Activated CD4-positive, alpha-beta T cell treated with anti-CD3 and anti-CD28 coated beads, Interleukin-2, amount 10 ng/mL, durations not matched to agents 7 days and 5 days (primary cell): Measurements from ENCODE around the gene C10orf67. TPM values are rescaled to one million over a fixed set of nuclear protein-coding genes. Genes with fewer than 3 reads are reported as not detected.

Experiments
- CTCF ChIA-PET: fragments of 350-600 bp; sonication (Branson Sonifier 250); formaldehyde crosslinking; loops from one replicate; lab custom pipeline; 2021; ENCODE audit warnings: antibody characterized with exemption; lab: Charles Lee
- POLR2A ChIA-PET: fragments of 350-600 bp; sonication (Branson Sonifier 250); formaldehyde crosslinking; loops from one replicate; lab custom pipeline; 2021; ENCODE audit warnings: antibody characterized with exemption; lab: Charles Lee
- DNase-seq: peaks from one replicate; pipeline ENCODE4 v3.0.0-alpha.2; 2020
- H3K27ac Mint-ChIP-seq: one replicate; pipeline ENCODE4 v1.8.0; 2021; ENCODE audit warnings: mild to moderate bottlenecking, moderate library complexity, mixed read lengths
- H3K27me3 Mint-ChIP-seq: one replicate; pipeline ENCODE4 v1.8.0; 2021; ENCODE audit warnings: mixed read lengths
- H3K36me3 Mint-ChIP-seq: one replicate; pipeline ENCODE4 v1.8.0; 2021; ENCODE audit warnings: low read depth, mixed read lengths
- H3K4me1 Mint-ChIP-seq: one replicate; pipeline ENCODE4 v1.8.0; 2021; ENCODE audit warnings: mixed read lengths
- H3K4me3 Mint-ChIP-seq: one replicate; pipeline ENCODE4 v1.8.0; 2021; ENCODE audit warnings: mild to moderate bottlenecking, moderate library complexity, mixed read lengths
- H3K9me3 Mint-ChIP-seq: one replicate; pipeline ENCODE4 v1.8.0; 2021; ENCODE audit warnings: mixed read lengths
- total RNA-seq, 2 experiments: library from RNA; stranded (reverse); gene quantifications; one replicate each; pipeline ENCODE4 v1.2.3, GENCODE V29; 2021

C10orf67 gene
- total RNA-seq, 2 experiments from 2014 or later, result 0.15 TPM; not detected in 1

DNA sequence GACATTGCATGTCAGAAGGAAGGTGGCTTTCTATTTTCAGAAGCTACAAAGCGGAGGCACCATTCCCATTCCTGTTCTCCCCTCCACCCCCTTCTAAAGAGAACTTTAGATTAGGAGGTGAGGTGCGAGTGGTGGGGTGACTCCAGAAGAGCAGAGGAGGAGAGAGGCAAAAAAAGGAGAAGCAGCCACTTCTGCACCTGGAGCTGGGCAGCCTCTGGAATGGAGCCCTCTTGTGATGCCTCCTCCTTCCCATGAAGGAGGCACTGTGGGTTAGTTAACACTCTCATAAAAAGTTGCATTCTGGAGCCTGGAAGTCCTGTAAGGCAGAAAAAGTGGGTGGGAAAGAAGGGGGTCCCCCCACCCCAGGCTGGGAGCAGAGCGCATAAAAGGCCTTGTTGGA is 147.7 kb downstream of the C10orf67 start:
- Mint-ChIP-seq H3K4me1 (peaks cover 2% of the 10 kb centered on the region), H3K27ac (no peak overlapping the region), H3K4me3 (no peak overlapping the region), H3K36me3 (peaks cover 3% of the 10 kb centered on the region), H3K9me3 (no peaks in the 10 kb centered on the region), H3K27me3 (peaks cover 78% of the 10 kb centered on the region)
- ChIA-PET CTCF (no interaction called here), POLR2A (no interaction called here)
- DNase-seq, result no peak

DNA sequence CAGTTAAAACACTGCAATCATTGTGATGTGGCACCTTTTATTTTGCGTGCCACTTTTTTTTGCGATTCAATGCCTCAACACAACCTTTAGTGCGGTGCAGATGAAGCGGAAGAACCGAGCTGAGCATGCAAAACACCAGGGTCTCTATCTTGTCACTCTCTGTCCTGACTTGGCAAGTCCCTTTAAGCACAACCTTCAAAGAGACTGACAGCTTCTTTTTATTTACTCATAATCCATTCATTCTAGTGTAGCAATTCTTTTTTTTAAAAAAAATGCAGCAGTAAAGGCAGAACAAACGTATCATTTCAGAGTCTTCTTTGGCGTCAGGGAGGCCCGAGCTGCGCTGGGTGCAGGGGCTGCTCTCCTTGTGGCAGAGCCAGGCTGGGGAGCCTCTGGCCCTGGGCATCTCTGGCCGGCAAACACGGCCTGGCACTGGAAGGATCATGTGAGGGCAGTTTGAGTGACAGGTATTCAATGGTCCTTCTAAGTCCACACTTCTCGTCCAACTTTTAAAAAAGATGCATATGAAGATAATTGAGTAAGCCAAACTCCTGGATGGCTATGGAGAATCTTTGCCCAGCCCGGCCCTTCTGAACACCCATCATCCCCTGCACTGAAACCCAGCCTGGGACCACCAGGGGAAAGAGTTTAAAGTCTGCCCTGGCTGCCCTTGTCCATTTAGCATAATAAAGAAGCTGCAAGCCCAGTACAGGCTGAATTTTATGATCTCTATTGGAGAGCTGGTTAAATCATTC is 148.6 kb downstream of the C10orf67 start:
- POLR2A ChIA-PET, result no interaction called here
- H3K9me3 Mint-ChIP-seq, result no peaks in the 10 kb centered on the region

DNA sequence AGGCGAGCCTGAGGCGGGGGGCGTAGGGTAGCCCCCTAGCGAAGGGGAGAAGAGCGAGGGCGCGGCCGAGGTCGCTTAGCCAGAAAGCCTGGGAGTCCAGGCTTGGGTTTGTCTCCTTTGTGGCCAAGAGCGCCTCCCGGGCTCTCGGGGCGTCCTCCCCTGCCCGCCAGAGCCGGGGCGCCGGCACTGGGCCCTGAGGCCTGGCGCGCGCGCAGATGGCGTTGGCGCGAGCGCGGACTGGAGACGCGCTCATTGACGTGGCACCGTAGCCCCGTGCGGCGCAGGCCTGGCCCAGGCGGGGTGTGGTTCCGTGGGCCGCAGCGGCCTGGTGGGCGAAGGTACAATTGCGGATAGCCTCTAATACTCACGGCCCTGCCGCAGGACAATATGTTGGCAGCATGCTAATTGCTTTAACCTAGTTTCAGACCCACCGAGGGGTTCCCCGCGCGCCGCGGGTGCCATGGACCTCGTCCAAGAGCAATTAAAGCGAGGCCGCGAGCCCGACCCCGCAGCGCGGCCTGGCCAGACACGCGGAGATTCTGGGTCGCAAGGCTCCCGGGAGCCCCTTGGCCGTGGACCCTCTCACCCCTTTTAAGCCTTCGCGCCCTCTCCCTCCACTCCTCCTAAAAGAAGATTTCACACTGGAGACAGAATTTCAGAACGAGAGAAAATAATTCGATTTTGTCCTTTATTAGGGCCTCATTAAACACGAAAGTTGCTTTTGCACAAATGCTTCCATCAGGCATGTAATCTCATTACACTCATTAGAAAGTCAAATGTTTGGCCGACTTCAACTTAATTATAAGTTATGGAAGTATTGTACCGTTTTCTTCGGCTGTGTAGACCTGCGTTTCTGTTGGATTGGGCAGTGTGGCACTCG is 149.4 kb downstream of the C10orf67 start:
- H3K4me1 Mint-ChIP-seq, result peaks cover 2% of the 10 kb centered on the region
- CTCF ChIA-PET, result no interaction called here
- H3K9me3 Mint-ChIP-seq, result no peaks in the 10 kb centered on the region
- H3K27me3 Mint-ChIP-seq, result peaks cover 73% of the 10 kb centered on the region
- peaks cover 1% of the 10 kb centered on the region for H3K36me3 Mint-ChIP-seq
- DNase-seq, result no peak
- POLR2A ChIA-PET, result no interaction called here
- H3K27ac Mint-ChIP-seq, result no peak overlapping the region
- no peak overlapping the region for H3K4me3 Mint-ChIP-seq

More for the DNA sequence above, 148.6 kb downstream of the C10orf67 start:
- Mint-ChIP-seq H3K27ac (peak overlapping the region; percentile 46), H3K36me3 (peaks cover 3% of the 10 kb centered on the region), H3K27me3 (peaks cover 73% of the 10 kb centered on the region), H3K4me1 (peaks cover 2% of the 10 kb centered on the region), H3K4me3 (no peak overlapping the region)
- CTCF ChIA-PET, result no interaction called here
- no peak for DNase-seq

DNA sequence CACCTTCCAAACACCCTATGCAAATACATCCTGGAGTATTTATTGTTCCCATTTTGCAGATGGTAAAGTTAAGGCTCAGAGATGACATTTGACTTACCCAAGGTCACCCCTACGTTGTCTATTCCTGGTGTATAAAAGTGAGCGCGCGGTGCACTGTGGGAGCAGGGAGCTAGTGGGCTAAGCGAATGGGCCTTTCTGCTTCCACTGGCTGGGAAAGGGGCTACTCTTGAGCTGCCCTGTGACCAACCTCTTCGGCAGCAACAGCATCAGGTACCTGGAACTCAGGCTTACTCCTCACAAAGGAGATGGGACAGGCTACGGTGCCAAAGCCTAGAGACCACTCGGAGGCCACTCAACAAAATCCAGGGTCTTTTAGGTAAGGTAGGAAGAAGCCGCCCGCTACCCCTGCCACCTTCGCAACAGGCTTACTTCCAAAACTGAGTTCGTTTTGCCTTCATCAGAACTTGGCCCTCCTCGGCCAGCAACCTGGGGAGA is 150.1 kb downstream of the C10orf67 start:
- Mint-ChIP-seq H3K4me3 (no peak overlapping the region), H3K27ac (no peak overlapping the region), H3K36me3 (peaks cover 1% of the 10 kb centered on the region), H3K27me3 (peaks cover 70% of the 10 kb centered on the region), H3K9me3 (no peaks in the 10 kb centered on the region), H3K4me1 (peaks cover 2% of the 10 kb centered on the region)
- POLR2A ChIA-PET, result no interaction called here
- CTCF ChIA-PET, result no interaction called here
- DNase-seq, result no peak

DNA sequence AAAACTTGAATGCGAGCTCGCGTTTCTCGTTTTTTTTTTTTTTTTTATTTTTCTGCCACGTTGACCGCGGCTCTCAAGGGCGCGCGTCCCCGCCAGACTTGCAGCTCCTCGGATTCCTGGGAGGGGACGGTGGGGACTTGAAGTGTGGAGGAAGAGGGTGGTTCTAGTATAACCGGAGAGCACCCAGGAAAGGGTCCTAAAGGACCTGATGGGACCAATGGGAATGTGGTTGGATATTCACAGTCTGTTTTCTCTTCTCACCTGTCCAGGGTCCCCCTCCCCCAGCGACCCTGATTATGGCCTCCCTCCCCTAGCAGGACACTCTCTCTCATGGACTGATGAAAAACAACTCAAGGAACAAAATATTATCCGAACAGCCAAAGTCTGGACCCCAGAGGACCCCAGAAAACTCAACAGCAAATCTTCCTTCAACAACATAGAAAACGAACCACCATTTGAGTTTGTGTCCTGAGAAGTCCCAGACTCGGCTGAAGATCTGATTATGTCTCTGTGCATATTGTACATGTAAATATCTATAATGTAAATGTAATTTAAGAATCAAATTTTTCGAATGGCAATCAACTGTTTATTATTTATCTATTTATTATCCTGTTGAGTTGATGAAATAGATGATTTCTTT is 151.0 kb downstream of the C10orf67 start:
- Mint-ChIP-seq H3K36me3 (peaks cover 1% of the 10 kb centered on the region), H3K4me3 (no peak overlapping the region), H3K9me3 (no peaks in the 10 kb centered on the region), H3K27ac (peak overlapping the region; percentile 50), H3K4me1 (peaks cover 2% of the 10 kb centered on the region), H3K27me3 (peaks cover 76% of the 10 kb centered on the region)
- CTCF ChIA-PET, result interaction anchor here (0.6 kb wide), 1 partner anchor 1143 kb away, joined by 3 read pairs; no protein-coding TSS in a partner anchor
- DNase-seq, result no peak
- POLR2A ChIA-PET, result no interaction called here

DNA sequence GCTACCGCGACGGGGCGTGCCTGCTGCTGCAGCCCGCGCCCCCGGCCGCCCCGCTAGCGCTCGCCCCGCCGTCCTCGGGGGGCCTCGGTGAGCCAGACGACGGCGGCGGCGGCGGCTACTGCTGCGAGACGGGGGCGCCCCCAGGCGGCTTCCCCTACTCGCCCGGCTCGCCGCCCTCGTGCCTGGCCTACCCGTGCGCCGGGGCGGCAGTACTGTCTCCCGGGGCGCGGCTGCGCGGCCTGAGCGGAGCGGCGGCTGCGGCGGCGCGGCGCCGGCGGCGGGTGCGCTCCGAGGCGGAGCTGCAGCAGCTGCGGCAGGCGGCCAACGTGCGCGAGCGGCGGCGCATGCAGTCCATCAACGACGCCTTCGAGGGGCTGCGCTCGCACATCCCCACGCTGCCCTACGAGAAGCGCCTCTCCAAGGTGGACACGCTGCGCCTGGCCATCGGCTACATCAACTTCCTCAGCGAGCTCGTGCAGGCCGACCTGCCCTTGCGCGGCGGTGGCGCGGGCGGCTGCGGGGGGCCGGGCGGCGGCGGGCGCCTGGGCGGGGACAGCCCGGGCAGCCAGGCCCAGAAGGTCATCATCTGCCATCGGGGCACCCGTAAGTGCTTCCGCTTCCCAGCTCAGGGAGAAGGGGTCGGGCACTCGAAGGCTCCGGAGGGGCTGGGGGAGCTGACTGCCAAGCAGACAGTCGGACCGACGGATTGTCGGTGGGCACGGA is 151.7 kb downstream of the C10orf67 start:
- H3K4me3 Mint-ChIP-seq, result no peak overlapping the region
- peaks cover 76% of the 10 kb centered on the region for H3K27me3 Mint-ChIP-seq
- CTCF ChIA-PET, result interaction anchor here (0.6 kb wide), 1 partner anchor 1142 kb away, joined by 3 read pairs; no protein-coding TSS in a partner anchor
- no peak for DNase-seq
- peak overlapping the region; percentile 50 for H3K27ac Mint-ChIP-seq
- peaks cover 1% of the 10 kb centered on the region for H3K36me3 Mint-ChIP-seq
- H3K4me1 Mint-ChIP-seq, result peaks cover 2% of the 10 kb centered on the region
- H3K9me3 Mint-ChIP-seq, result no peaks in the 10 kb centered on the region
- POLR2A ChIA-PET, result no interaction called here

DNA sequence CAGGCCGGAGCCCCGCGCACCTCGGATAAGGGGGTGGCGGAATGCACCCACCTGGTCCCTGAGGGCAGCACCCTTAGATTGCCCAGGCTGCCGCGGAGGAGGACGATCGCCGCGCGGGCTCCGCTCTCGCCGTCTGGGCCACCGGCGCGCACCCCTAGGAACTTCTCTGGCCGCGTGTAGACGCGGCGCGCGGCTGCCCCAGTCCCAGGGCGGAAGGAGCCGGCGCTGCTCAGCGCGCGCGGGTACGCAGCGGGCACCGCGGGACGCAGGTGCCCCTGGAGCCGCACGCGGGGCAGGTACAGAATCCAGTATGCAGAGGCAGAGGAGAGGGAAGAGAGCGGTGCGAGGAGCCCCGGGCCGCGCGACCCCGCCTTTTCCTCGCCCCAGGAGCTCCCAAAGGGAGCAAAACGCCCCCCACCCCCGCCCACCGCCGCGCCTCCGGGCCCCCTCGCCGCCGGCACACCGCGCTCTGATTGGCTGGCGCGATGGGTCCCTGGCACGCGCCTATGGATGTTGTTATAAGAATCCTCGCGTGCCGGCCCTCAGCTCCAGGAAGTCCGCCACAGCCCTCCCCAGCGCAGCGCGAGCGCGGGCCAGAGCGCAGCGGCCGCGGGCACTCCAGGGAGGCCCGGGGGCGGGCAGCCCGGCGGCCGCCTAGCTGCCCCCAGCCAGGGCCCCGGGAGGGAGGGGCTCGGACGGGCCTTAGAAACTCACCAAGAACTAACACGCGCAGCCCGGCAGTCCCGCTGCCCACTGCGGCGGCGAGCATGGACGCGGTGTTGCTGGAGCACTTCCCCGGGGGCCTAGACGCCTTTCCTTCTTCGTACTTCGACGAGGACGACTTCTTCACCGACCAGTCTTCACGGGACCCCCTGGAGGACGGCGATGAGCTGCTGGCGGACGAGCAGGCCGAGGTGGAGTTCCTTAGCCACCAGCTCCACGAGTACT is 152.6 kb downstream of the C10orf67 start, which contains the start of gene PTF1A:
TSS of gene PTF1A (plus strand) at position 549 of the 948 bp plus-strand sequence. CDS start at position 768, 219 bp downstream.
- Mint-ChIP-seq H3K36me3 (peaks cover 1% of the 10 kb centered on the region), H3K4me1 (peaks cover 2% of the 10 kb centered on the region), H3K9me3 (no peaks in the 10 kb centered on the region), H3K27ac (peak within 1 kb of the TSS; percentile 50), H3K27me3 (peaks cover 72% of the 10 kb centered on the region), H3K4me3 (no peak within 1 kb of the TSS)
- ChIA-PET POLR2A (no interaction called here), CTCF (interaction anchor here (0.7 kb wide), 1 partner anchor 453 kb away, joined by 3 read pairs; no protein-coding TSS in a partner anchor)
- DNase-seq, result no peak

DNA sequence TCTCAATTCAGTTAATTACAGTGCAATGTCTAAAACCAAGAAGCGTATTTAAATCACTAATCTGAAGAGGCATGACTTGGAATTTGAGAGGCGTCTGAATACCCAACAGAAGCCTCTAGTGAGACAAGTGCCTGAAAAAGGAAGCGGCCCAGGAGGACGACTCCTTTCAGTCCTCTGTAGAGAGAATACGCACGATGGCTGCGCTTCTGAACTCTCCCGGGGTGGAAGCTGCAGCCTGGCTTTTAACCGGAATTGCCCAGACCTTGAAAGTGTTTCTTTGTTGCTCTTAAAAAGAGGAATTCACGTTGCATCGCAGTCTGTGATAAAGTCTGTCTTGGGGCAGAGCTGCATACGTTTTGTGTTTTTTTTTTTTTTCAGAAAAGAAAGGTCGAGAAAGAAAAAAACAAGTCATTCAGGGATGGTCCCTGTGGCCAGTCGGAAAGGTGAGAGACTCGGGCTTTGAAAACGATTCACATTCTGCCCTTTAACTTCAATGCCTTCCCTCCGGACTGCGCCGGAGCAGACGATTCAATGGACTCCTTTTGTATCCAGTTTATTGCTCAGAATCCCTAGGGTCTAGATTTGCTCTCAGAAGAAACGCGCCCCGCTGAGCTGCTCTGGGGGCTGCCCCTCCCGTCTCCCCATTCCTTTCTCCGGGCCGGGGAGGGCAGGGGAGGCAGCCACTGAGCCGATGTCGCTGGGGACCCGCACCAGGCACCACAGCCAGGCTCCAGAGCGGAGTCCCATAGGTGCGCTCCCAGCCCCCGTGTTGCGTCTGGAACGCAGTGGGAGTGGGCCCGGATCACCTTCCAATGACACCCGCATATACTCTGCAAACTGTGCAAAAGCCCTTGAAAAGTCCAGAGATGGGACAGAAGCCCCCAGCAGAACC is 153.5 kb downstream of the C10orf67 start:
- H3K27ac Mint-ChIP-seq, result peak overlapping the region; percentile 41
- peaks cover 1% of the 10 kb centered on the region for H3K36me3 Mint-ChIP-seq
- no peak overlapping the region for H3K4me3 Mint-ChIP-seq
- H3K9me3 Mint-ChIP-seq, result no peaks in the 10 kb centered on the region
- ChIA-PET POLR2A (no interaction called here), CTCF (interaction anchor here (1.5 kb wide), 1 partner anchor 14 kb away, joined by 3 read pairs; no protein-coding TSS in a partner anchor)
- H3K4me1 Mint-ChIP-seq, result peaks cover 2% of the 10 kb centered on the region
- no peak for DNase-seq
- peaks cover 67% of the 10 kb centered on the region for H3K27me3 Mint-ChIP-seq

DNA sequence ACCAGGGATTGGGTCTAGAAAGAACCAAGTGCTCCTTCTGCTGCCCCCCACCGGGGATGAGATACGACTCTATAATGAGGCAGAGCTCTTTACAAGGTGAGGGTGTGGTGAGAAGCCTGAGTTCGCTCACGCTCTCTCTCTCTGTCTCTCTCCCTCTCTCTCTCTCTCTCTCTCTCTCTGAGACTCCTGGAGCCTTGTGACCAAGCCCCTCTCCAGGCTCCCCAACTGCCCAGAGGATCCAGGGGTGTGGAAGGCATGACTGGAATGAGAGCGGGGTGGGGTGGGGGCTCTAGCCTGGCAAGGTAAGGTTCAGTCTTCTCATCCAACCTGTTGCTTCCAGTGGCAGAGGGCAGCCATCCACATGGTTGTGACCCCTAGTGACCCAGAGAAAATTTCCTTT is 155.6 kb downstream of the C10orf67 start:
- H3K36me3 Mint-ChIP-seq, result peaks cover 1% of the 10 kb centered on the region
- POLR2A ChIA-PET, result no interaction called here
- no peaks in the 10 kb centered on the region for H3K9me3 Mint-ChIP-seq
- peaks cover 2% of the 10 kb centered on the region for H3K4me1 Mint-ChIP-seq
- peaks cover 55% of the 10 kb centered on the region for H3K27me3 Mint-ChIP-seq
- no peak overlapping the region for H3K27ac Mint-ChIP-seq
- no peak for DNase-seq
- CTCF ChIA-PET, result interaction anchor here (1.2 to 1.7 kb wide), 2 partner anchors 10 to 19 kb away, joined by 3 read pairs; no protein-coding TSS in a partner anchor
- H3K4me3 Mint-ChIP-seq, result no peak overlapping the region

DNA sequence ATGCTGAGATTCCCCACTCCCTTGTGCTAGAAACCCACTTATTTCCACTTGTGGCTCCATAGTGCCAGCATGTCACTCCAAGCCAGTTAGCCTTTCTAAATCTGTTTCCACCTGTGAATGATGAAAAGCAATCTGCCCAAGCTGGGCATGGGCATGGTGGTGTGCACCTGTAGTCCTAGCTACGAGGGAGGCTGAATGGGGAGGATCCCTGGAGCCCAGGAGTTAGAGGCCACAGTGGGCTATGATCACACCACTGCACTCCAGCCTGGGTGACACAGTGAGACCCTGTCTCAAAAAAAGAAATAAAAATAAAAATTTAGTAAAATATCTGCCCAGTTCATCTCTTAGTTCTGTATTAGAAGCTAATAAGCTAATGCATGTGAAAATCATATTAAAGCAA is 157.4 kb downstream of the C10orf67 start:
- POLR2A ChIA-PET, result no interaction called here
- H3K9me3 Mint-ChIP-seq, result no peaks in the 10 kb centered on the region
- no peak overlapping the region for H3K27ac Mint-ChIP-seq
- H3K4me1 Mint-ChIP-seq, result no peaks in the 10 kb centered on the region
- CTCF ChIA-PET, result no interaction called here
- H3K27me3 Mint-ChIP-seq, result peaks cover 47% of the 10 kb centered on the region
- H3K36me3 Mint-ChIP-seq, result no peaks in the 10 kb centered on the region
- no peak overlapping the region for H3K4me3 Mint-ChIP-seq
- no peak for DNase-seq
